Measurements from ENCODE around the gene ZNF121. TPM values are rescaled to one million over a fixed set of nuclear protein-coding genes. Genes with fewer than 3 reads are reported as not detected.

Gene ZNF121
- total RNA-seq, result 34.7 and 55.5 TPM in 2 replicates

GRCh38 chr19:9584073-9584833, at the start of gene ZNF121:
ZNF121 (minus strand) TSS chr19:9584504; CDS start chr19:9568097, 16,407 bp downstream.

DNA sequence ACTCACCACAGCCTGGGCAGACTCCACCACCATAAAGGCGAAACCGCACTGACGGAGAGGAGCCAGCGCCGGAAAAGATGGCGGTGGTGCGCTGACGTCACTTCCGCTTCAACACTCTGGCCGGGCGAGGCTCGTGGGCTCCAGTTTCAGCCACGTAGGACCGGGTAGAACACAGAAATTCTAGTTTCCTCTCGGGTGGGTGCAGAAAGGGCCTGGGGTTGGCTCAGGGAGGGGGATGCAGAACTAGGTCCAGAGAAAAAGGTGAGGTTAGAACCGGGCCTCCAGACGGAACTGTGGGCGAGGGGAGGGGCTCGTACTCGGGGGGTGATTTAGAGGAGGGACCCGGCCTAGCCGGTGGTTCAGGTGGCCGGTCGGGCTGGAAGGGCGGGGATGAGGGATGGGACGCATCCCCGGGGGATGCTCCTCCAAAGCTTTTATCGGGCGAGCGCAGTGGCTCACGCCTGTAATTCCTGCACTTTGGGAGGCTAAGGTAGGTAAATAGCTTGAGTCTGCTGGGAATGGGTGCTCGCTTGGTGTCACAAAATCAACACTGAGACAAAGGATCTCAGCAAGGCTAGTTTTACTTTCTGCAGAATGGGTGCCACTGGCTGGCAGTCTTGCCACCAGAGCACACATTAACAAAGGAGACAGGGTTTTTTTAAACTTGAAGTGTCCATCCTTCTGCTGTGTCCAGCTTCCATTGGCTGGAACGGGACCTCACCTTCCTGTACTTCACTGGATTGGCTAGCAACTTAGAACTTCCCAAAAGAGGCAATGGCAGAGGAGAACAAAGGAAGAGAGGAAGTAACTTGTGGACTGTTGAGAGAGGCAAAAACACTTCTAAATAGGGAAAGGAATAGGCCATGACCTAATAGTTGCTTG, 37.1 kb upstream of the ZNF121 start, which contains the start of gene ZNF561:
Gene ZNF561, minus strand, starts transcription at position 77 of the 882 bp plus-strand sequence. CDS start 1,776 bp downstream, outside the sequence.

GRCh38 chr19:9538183-9539058, 45.9 kb downstream of the ZNF121 start, which contains the start of gene ZNF426:
ZNF426 (minus strand) TSS chr19:9538645; CDS start chr19:9536232, 2,413 bp downstream.

Other genes with a start within 250 kb of the ZNF121 start
- 0.97 and 2.1 TPM in 2 replicates for gene ZNF177, start 221.5 kb downstream of the ZNF121 start, total RNA-seq
- 9.2 and 10.4 TPM in 2 replicates for gene ZNF266, start 148.9 kb downstream of the ZNF121 start, total RNA-seq
- 1.5 and 5.8 TPM in 2 replicates for gene ZNF560, start 85.9 kb downstream of the ZNF121 start, total RNA-seq
- gene ZNF426, start 45.9 kb downstream of the ZNF121 start, total RNA-seq, result 21.5 and 25.8 TPM in 2 replicates
- gene ZNF561, start 36.7 kb upstream of the ZNF121 start, total RNA-seq, result 56.7 and 65.1 TPM in 2 replicates
- 25.8 and 32.2 TPM in 2 replicates for gene ZNF562, start 90.6 kb upstream of the ZNF121 start, total RNA-seq
- gene ZNF846, start 184.2 kb upstream of the ZNF121 start, total RNA-seq, result 12.5 and 13.7 TPM in 2 replicates
- gene FBXL12, start 234.6 kb upstream of the ZNF121 start, total RNA-seq, result 17.8 and 19.4 TPM in 2 replicates
- gene UBL5, start 243.4 kb upstream of the ZNF121 start, total RNA-seq, result 117 and 361 TPM in 2 replicates